ENCODE data around the gene ABCC3. TPM values are rescaled to one million over a fixed set of nuclear protein-coding genes. Genes with fewer than 3 reads are reported as not detected.
A peak's percentile ranks its signal among the peaks of the same experiment; 100 is the strongest.

Gene ABCC3
- total and polyA plus RNA-seq, 2 experiments from 2014 or later, result 0.53 TPM; not detected in 1

DNA sequence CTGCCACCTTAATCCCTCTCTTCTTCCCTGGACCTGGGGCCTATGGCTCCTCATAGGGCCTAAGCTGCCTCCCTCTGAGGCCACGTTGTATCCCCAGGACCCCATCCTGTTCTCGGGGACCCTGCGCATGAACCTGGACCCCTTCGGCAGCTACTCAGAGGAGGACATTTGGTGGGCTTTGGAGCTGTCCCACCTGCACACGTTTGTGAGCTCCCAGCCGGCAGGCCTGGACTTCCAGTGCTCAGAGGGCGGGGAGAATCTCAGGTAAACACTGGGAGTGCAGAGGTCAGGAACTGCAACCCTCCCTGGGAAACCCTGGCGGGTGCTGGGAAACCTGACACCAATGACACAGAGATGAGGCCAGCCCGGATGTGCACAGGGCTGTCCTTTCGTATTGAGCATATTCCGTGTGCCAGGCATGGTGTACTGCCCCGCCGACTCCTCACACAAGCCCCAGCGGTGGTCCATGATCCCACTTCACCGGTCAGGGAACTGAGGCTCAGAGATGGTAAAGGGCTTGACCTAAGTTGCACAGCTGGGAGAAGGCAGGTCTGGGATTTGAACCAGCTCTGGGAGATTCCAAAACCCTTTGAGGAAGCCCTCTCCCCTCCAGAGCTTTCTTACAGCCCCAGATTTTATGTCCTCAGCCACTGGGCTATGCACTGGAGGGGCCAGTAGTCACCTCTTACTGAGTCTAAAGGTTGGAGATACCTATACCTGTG, 50.1 kb downstream of the ABCC3 start:
- H3K27ac ChIP-seq, result no peak overlapping the region
- H3K36me3 ChIP-seq, result no peaks in the 10 kb centered on the region
- H3K9me3 ChIP-seq (ENCODE audit: low read depth), result no peaks in the 10 kb centered on the region
- H3K4me3 ChIP-seq, result no peak overlapping the region
- no peak for DNase-seq (ENCODE audit: low read depth in 1 of 2, low spot score in 1 of 2)
- TF ChIP-seq, protein P1, sequence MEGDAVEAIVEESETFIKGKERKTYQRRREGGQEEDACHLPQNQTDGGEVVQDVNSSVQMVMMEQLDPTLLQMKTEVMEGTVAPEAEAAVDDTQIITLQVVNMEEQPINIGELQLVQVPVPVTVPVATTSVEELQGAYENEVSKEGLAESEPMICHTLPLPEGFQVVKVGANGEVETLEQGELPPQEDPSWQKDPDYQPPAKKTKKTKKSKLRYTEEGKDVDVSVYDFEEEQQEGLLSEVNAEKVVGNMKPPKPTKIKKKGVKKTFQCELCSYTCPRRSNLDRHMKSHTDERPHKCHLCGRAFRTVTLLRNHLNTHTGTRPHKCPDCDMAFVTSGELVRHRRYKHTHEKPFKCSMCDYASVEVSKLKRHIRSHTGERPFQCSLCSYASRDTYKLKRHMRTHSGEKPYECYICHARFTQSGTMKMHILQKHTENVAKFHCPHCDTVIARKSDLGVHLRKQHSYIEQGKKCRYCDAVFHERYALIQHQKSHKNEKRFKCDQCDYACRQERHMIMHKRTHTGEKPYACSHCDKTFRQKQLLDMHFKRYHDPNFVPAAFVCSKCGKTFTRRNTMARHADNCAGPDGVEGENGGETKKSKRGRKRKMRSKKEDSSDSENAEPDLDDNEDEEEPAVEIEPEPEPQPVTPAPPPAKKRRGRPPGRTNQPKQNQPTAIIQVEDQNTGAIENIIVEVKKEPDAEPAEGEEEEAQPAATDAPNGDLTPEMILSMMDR (IDR thresholded peaks at IDR 0.05; ENCODE audit: low read depth, low read length), result no peak
- H3K4me1 ChIP-seq (ENCODE audit: low read depth), result peaks cover 5% of the 10 kb centered on the region
- H3K27me3 ChIP-seq, result no peaks in the 10 kb centered on the region

DNA sequence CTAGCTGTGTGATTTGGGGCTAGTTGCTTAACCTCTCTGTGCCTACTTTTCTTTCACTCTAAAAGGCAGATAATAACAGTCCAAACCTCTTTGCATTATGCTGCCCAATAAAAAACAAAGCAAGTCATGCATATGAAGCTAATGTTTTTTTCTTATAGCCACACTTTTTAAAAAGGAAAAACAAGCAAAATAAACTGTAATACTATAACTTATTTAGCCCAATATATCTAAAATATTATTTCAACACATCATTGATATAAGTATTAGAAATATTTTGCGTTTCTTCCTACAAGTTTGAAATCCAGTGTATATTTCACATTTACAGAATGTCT, 50.6 kb downstream of the ABCC3 start:
- TF ChIP-seq, protein P1 (IDR thresholded peaks at IDR 0.05; ENCODE audit: low read depth, low read length), result no peak
- no peaks in the 10 kb centered on the region for H3K9me3 ChIP-seq (ENCODE audit: low read depth)
- no peak for DNase-seq (ENCODE audit: low read depth in 1 of 2, low spot score in 1 of 2)
- no peaks in the 10 kb centered on the region for H3K36me3 ChIP-seq
- peaks cover 5% of the 10 kb centered on the region for H3K4me1 ChIP-seq (ENCODE audit: low read depth)
- no peak overlapping the region for H3K27ac ChIP-seq
- H3K4me3 ChIP-seq, result no peak overlapping the region
- no peaks in the 10 kb centered on the region for H3K27me3 ChIP-seq

DNA sequence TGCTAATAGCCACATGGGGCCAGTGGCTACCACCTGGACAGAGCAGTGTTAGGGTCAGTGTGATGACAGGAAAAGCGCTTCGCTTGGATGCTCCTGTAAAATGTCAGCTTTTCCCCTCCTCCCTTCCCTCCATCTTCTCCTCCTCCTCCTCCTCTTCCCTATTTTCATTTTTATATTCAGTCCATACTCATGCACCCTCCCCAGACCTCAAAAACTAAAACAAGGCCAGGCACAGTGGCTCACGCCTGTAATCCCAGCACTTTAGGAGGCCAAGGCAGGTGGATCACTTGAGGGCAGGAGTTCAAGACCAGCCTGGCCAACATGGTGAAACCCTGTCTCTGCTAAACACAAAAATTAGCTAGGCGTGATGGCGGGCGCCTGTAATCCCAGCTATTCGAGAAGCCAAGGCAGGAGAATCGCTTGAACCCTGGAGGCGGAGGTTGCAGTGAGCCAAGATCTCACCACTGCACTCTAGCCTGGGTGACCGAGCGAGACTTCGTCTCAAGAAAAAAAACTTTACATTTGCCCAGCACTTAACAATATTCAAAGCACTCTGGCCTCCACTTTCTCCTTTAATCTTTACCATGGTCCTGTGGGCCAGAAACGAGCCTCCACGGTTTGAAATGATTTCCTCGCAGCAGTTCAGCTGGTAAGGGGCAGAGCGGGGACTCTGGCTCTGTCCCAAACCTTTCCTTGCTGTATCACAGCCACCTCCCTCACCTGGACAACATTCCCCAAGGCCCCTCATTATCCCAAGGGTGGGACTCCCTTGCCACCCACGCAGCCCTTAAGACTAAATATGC, 51.2 kb downstream of the ABCC3 start:
- H3K27ac ChIP-seq, result no peak overlapping the region
- TF ChIP-seq, protein P1 (IDR thresholded peaks at IDR 0.05; ENCODE audit: low read depth, low read length), result no peak

DNA sequence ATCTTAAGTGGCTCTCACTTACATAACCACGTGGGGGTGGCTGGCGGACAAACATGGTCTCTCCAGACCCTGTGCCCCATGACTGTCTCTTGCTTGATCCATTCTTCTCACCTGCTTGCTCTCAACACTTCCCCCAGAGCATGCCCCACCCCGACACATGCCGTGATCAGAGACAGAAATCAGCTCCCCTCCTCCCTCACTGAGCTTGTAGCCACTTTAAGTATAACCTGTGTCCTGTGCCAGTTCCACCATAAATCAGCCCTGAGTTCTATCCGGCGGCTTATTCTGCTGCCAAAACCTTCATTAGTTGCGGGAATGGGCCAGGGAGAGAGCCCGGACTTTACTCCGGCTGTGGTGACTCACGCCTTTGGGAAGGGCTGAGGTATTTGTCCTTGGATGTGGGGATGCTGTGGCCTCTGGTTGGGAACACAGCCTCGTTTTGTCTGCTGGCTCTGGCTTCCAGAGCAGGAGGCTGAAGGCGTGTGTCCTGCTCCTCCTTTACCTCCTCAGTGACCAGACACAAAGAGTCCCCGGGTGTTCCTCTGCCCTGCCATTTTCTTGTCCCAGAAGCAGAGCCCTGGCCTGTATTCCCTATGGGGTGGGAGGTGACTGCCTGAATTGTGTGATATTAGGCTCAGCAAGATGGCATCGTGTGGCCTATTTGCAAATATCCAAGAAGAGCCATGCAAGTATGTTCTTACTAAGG, 52.0 kb downstream of the ABCC3 start:
- no peaks in the 10 kb centered on the region for H3K36me3 ChIP-seq
- peaks cover 9% of the 10 kb centered on the region for H3K4me1 ChIP-seq (ENCODE audit: low read depth)
- H3K27me3 ChIP-seq, result no peaks in the 10 kb centered on the region
- no peaks in the 10 kb centered on the region for H3K9me3 ChIP-seq (ENCODE audit: low read depth)
- TF ChIP-seq, protein P1 (IDR thresholded peaks at IDR 0.05; ENCODE audit: low read depth, low read length), result no peak
- H3K4me3 ChIP-seq, result no peak overlapping the region
- no peak overlapping the region for H3K27ac ChIP-seq
- peak in 1 of 2 donors; percentile 80 for DNase-seq (ENCODE audit: low read depth in 1 of 2, low spot score in 1 of 2)

More for the DNA sequence above, 51.2 kb downstream of the ABCC3 start:
- Histone ChIP-seq H3K36me3 (no peaks in the 10 kb centered on the region), H3K27me3 (no peaks in the 10 kb centered on the region), H3K4me3 (no peak overlapping the region), H3K9me3 (ENCODE audit: low read depth) (no peaks in the 10 kb centered on the region), H3K4me1 (ENCODE audit: low read depth) (peaks cover 5% of the 10 kb centered on the region)
- DNase-seq (ENCODE audit: low read depth in 1 of 2, low spot score in 1 of 2), result no peak

DNA sequence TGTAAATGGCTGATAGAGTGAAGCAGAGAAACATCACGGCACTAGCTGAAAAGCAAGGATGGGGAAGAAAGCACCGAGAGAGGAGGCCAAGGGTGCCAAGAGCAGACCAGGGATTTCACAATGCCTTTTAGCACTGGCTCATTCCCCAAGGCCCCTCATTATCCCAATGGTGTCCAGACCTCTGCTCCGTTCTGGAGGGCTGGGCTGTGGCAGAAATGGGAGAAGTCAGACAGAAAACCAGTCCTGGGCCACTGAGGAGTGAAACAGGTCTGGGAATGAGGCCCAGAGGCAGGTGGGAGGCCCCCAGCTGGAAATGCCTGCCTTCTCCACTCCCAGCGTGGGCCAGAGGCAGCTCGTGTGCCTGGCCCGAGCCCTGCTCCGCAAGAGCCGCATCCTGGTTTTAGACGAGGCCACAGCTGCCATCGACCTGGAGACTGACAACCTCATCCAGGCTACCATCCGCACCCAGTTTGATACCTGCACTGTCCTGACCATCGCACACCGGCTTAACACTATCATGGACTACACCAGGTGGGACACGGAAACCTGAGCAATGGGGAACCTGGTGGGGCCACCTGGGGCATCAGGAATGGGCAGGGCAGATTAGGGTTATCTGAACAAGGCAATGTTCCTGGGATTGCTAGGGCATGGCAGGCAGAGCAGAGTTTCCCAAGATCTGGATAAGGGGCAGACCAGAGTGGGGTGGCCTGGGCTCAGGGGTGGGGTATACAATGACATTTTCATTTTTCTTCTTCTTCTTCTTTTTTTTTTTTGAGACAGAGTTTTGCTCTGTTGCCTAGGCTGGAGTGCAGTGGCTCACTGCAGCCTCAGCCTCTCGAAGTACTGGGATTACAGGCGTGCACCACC, 52.8 kb downstream of the ABCC3 start:
- Histone ChIP-seq H3K4me3 (no peak overlapping the region), H3K4me1 (ENCODE audit: low read depth) (peaks cover 16% of the 10 kb centered on the region), H3K27me3 (no peaks in the 10 kb centered on the region), H3K9me3 (ENCODE audit: low read depth) (no peaks in the 10 kb centered on the region), H3K36me3 (no peaks in the 10 kb centered on the region), H3K27ac (no peak overlapping the region)
- TF ChIP-seq, protein P1 (IDR thresholded peaks at IDR 0.05; ENCODE audit: low read depth, low read length), result no peak
- DNase-seq (ENCODE audit: low read depth in 1 of 2, low spot score in 1 of 2), result peak in 1 of 2 donors; percentile 75

Measured in cardiac muscle cell (in vitro differentiated cells and primary cell).